ENCODE results near the gene TMEM126B.
"Not testable (repeated sequence)": the region's sequence is repeated elsewhere in the genome, so short reads cannot be mapped to it uniquely, and the experiment has no call there.

The TMEM126B gene

DNA sequence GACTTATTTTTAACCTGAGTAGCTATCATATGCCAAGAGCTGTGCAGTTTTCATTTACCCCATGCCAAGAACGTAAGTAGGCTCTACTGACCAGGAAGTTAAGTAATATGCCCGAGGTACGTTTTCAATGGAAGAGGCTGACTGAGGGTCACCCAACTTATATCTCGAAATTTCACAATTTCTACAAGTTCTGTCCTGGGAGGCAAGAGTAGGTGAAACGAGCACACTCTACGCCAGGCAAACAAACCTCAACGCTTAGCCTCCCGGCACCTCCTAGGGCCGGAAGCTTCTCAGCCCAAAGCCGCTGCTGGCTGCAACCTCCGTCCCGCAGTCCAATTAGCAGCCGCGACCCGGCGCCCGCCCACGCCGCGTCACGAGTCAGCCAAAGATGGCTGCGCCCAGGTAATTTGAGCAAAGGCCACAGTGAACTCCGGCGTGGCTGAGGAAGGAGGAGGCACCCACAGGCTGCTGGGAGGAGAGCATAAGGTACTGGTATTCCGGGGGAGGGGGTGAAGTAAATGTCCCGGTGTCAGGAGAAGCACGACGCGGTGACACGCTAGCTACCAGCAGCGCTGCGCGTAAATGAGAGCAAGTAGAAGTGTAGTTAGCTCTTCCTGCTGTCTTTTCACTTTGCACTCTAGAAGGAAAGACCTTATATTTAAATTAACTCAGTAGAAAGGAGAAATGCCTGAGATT, 19.4 kb downstream of the TMEM126B start, which contains the start of gene TMEM126A:
TMEM126A (plus strand) TSS at position 364 of the 696 bp plus-strand sequence. CDS start 2,289 bp downstream, outside the sequence.
- peak; percentile 88 for DNase-seq

DNA sequence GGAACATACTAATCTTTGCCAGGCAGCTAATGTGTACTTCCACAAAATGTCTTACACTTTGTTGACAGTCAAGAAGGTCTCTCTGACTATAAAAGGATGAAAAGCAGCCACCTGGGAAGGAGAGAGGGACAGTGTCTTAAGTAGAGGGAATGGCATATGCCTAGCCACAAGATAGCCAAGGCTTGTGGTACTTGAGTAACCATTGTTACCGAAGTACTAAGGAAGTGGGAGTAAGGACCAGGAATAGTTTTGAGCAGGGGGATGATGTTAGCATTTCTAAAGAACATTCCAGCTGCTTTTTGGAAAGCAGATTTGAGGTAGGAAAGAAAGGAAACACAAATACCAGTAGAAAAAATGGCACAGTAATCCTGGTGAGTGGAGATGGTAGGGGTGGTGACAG, 22.7 kb downstream of the TMEM126B start:
- no peak for DNase-seq

DNA sequence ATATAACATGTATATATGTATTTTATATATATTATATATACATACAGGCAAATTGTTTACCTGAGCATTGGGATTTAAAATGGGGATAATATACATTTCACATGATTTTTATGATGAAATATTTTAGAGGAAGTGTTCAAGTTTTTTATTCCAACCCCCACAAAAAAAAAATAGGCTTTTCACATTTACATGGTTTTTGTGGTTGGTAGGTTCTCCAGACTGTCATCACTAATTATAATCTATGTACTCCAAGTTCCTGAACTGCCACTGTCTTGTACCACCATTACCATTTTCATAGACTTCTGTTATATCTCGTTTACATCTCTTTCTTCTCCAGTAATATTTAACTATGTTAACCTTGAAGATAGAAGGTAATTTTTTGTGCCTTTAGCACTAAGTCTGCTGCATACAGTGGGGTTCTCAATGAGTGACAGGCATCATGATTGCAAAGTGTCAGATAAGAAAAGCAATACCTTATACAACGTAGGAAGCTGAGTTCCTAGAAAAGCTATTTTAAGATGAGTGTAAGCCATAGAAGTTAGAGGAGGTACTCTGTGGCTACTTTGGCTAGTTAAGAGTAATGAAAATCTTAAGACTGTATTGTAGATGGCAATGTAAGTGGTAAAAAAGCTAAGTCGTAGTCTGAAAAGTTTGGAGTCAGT, 24.5 kb downstream of the TMEM126B start:
- no peak for DNase-seq

DNA sequence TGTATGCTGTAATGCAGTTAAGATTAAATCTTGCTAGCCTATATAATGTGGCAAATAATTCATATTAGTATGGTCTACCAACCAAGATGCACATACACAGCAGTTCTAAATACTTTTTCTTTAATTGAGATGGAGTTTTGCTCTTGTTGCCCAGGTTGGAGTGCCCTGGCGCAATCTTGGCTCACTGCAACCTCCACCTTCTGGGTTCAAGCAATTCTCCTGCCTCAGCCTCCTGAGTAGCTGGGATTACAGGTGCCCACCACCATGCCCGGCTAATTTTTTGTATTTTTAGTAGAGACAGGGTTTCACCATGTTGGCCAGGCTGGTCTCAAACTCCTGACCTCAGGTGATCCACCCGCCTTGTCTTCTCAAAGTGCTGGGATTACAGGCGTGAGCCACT, 25.9 kb downstream of the TMEM126B start:
- not testable (repeated sequence) for DNase-seq

DNA sequence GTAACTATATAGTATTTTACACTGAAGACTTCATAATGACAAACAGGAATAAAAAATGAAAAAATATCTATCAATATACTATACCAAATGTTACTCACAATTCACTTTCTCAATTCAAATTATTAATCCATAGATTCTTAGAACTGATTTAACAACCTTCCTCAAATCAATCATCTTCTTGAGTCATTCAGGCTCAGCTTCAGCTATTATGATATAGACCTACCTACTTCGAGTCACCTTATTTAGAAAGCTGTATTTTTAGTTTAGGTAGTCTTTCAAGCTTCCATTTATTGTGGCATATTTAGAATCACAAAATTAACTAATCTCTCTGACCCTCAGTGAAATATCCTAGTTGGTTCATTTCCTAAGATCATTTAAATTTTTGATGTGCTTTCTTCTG, 28.4 kb downstream of the TMEM126B start:
- no peak for DNase-seq

DNA sequence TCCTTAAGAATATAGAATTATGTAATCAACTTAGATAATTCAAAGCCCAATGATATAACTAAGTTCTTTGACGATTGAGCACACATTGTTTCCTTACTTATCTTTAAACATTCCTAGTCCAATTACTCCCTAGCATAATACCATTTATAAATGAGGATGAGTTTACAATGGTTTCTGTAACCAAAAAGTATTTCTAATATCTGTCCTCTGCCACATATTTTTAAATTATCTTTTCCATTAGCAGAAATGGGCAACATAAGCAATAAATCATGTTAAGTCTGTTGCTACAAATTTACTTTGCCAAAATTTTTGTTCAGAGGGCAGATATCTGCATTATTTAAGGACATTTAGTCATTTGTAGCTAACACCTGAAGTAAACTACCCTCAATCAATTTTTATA, 29.8 kb downstream of the TMEM126B start:
- DNase-seq = no peak

DNA sequence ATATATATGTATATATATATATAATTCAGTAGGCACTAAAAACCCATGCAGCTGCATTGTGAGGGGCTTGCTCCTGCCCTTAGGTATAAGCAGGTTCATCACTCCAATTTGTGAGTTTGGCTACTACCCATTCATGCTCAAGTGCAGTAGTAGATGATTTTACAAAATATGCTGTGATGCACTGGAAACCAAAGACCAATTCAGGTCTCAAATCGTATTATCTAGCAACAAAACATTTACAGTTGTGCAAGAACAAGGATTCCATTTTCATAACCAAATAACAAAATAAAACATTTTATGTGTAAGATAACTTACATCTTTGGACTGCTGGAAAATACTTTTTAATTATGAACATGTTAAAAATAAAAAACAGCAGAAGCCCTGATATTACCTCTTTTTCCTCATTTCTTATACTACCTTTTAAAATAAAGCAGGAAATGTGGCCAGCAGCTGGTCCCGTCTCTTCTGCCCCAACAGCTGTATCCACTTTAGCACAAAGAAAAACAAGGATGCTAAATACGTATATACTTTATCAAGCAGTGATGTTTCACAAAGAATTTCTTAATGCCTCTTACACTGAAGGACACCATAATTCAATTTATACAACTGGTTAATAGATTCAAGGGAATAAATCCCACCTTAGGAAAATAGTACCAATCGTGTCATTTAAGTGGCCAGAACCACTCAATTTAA, 33.7 kb downstream of the TMEM126B start:
- DNase-seq = no peak

DNA sequence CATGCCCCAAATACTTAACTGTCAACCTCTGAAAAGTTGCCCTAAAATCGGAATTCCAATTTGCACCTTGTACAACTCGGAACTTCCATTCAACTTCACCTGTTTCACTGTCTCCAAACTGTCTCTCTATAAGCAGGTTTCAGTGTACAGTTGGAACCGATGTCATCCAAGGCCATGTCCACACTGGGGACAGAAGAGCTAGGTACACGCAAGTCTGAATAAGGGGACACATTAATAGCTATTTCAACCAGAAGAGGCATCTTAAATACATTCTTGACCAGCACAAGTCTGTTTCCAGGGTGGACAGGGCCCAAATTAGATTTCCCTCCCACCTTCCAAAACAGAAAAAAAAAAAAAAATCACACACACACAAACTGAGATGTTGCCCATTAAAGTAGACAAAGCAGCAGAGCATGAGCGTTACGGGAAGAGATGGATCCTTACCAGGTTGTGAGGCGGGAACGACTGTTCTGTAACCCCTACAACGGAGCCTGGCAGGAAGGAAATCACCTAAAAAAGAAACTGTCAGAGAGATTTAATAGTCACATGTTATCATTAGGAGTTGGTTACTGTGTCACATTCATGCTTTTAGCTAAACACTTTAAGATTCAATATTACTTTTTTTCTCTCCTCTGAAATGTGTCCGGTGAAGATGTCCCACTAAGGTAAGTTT, 34.8 kb downstream of the TMEM126B start:
- DNase-seq = no peak

DNA sequence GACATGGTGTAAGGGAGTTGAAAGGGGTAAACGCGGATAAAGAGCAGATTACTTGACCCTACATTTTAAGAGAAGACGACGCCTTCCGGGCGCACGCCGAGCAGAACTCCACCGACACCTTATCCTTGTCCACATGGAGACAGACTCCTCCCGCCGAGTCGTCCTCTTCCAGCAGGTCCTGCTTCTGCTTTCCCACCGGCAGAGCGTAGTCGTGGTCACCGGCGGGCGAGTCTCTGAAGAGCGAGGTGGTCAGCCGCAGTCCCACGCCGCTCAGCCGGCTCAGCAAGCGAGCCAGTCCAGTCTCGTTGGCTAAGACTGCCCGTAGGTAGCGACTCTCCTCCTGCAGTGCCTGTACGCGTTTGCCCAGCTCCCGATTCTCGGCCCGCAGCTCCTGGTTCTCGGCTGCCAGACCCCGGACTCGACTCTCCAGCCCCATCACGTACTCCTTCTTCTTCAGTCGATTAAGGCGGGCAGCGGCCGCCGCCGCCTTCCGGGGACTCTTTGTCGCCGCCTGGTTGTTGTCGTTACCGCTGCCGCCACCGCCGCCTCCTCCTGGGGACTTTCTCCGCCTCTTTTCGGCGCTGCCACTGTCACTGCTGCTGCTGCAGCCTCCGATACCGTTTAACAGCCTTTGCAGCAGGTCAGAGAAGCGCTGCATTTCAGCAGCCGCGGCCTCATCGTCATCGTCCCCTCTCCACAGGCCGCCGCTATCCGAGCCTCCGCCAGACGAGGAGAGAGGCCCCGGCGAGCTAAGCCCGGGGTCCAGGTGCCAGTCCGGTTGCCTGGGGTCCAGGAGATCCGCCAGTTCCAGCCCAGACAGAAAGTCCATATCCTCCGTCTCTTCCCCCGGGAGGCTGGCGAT, 35.6 kb downstream of the TMEM126B start:
- DNase-seq = peak; percentile 86

DNA sequence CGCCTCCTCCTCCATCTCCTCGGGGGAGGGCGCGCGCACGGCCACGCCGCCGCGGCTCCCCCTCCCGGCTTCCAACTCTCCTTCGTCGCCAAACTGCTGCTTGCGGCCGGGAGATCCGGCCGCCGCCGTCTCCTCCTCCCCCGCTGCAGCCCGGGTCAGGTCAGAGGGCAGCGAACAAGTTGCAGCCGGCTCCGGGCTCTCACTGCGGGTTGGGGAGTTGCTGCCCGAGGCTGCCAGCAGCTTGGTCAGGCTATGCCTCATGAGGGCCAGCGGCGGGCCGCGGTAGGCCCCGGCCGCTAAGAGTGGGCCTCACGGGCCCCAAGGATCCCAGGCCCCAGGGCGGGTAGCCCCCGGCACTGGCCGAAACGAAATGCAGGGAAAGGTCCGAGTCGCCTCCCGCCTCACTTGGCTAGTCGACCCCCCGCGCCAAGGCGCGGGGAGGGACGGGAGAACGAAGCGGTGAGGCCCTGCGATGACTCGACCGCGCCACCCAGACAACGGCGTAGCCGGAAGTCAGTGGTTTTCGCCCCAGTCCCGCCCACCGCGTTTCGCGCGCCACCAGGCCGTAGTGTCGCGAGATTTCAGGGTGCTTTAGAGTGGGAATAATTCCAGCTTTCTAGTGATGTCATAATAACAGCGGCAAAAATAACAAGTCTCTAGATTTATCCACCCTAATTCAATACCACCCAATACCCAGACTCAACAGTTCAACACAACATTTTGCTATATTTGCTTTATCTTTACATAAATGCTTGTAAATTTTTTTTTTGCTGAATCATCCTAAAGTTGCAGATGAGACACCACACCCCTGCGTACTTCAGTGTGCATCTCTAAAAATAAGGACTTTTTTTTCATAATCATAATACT, 36.5 kb downstream of the TMEM126B start, which contains the start of gene CREBZF:
CREBZF (minus strand) TSS at position 515 of the 867 bp plus-strand sequence; CDS start at position 261, 254 bp downstream.
- peak; percentile 87 for DNase-seq

DNA sequence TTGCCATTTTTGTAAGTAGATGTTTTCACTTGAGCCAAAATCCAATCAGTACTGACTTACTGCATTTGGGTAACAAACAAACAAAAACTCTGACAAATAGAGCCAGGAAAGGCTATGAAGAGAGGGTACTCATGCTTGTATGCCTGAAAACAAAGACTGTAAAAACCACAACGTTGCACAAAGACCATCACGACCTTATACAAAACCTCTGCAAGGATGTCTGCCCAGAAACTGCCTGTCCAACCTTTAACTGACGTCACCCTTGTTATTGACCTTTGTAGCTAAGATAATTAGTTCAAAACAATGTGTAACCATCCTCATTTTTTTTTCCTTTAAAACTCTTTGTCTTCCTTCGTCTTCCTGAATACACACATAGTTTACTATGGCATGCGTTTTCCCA, 37.3 kb downstream of the TMEM126B start:
- DNase-seq = no peak

DNA sequence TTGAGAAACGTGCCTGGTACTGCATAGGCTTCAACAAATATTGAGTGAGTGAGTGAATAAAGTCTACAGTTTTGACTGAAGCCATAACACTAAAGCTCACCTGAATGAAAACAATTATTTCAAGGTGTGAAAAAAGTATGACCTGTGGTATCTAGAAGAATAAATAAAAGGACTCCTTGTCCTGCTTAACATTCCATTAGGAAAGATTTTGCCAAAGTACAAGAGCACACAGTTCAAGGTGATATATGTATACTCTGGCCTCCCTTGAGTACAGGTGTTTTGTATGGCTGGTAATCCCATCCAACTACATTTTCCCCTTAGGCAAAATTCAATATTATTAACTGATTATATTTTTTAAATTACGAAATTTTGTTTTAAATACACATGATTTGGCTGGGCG, 38.3 kb downstream of the TMEM126B start:
- DNase-seq = no peak

DNA sequence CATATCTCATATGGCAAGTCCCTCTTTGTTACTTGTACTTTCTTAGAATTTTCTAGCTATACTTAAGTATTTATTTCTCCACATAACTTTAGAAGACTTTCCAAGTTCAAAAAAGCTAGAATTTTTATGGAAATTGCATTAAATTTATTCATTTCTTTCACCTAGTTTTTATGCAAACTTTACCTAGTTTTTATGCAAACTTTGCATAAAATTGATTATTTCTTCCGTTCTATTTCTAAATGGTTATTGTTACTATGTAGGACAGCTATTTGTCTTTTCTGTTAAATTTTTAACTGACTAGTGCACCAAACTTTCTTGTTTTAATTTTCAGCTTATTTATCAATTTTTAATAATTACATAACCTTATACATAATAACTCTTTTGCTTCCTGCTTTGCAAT, 39.8 kb downstream of the TMEM126B start:
- DNase-seq = no peak

DNA sequence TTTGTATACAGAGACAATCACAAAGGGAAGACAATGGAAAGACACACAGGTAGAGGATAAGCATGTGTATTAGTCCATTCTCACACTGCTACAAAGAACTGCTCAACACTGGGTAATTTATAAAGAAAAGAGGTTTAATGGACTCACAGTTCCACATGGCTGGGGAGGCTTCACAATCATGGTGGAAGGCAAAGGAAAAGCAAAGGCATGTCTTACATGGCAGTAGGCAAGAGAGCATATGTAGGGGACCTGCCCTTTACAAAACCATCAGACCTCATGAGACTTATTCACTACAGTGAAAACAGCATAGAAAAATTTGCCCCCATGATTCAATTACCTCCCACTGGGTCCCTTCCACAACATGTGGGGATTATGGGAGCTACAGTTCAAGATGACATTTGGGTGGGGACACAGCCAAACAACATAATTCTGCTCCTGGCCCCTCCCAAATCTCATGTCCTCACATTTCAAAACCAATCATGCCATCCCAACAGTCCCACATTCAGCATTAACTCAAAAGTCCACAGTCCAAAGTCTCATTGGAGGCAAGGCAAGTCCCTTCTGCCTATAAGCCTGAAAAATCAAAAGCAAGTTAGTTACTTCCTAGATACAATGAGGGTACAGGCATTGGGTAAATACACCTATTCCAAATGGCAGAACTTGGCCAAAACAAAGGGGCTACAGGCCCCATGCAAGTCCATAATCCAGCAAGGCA, 42.7 kb downstream of the TMEM126B start:
- DNase-seq = not testable (repeated sequence)

DNA sequence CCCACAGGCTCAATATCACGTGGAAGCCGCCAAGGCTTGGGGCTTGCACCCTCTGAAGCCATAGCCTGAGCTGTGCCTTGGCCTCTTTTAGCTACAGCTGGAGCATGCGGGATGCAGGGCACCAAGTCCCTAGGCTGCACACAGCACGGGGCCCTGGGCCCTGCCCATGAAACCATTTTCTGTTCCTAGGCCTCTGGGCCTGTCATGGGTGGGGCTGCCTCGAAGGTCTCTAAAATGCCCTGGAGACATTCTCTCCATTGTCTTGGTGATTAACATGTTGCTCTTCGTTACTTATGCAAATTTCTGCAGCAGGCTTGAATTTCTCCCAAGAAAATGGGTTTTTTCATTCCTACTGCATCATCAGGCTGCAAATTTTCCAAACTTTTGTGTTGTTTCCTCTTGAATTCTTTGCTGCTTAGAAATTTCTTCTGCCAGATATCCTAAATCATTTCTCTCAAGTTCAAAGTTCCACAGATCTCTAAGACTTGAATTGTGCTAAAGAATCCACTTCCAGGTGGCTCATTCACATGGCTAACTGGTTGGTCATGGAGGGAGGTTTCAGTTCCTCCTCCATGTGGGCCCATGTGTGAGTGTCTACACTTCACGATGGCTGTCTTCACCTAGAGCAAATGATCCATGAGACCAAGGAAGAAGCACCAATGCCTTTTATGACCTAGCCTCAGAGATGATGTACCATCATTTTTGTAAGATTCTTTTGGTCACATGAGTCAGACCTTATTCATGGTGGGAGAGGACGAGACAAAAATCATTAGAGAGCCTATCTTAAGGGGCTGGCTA, 43.9 kb downstream of the TMEM126B start:
- DNase-seq = no peak

DNA sequence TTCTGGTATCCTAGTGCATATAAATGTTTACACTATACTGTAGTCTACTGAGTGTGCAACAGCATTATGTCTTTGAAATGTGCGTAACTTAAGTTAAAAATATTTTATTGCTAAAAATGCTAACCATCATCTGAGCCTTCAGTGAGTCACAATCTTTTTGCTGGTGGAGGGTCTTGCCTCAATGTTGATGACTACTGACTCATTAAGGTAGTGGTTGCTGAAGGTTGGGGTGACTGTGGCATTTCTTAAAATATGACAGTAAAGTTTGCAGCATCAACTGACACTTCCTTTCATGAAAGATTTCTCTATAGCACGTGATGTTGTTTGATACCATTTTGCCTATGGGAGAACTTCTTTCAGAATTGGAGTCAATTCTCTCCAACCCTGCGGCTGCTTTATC, 45.0 kb downstream of the TMEM126B start:
- no peak for DNase-seq

DNA sequence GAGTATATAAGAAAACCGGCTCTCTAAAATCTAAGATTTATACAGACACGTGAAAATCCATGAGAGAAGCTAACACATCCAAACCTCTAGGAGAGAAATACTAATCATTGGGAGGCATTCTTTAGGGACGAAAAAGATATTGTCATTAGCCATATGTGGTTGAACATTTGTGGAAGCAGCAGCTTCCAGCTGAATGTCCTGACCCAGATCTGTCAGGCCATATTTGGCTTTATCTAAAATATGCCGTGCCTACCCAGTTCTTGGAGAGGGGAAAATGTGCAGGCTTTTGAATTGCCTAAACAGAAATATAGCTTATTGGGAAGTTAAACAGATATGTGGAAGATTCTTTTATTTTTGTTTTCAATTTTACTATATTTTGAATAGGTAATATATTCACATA, 51.2 kb downstream of the TMEM126B start:
- no peak for DNase-seq

DNA sequence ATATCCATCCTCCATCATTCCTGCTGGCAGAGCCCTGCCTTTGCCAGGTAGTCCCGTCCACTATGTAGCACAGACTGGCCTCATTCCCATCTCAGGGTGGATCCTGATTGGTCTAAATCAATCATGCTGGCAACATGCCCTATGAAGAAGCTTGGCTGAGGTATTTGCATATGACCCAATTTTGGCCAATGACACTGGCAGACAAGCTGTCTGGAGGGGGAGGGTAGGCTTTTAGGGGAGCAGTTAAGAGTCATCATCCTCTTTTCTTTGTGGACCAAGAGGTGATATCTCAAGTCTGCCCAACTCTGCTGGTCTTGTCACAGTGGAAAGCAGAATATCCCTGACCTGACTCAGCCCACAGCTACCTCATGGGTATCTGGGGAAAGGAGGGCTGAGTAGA, 52.5 kb downstream of the TMEM126B start:
- DNase-seq = no peak

Data from effector CD4-positive, alpha-beta T cell (primary cell).